ENCODE results near the gene CEP85L. TPM values are rescaled to one million over a fixed set of nuclear protein-coding genes. Genes with fewer than 3 reads are reported as not detected.

CEP85L gene
- total and polyA plus RNA-seq, 10 of the 15 experiments (the other 5 are each of a cell fraction or from before 2014, with no cell fraction given) = 1.8 to 10.9 (median 7.1) TPM

GRCh38 chr6:118502169-118502568 is 149.2 kb downstream of the CEP85L start (continued):
- no peak for TF ChIP-seq CHD4 (IDR thresholded peaks at IDR 0.05)
- no peak for TF ChIP-seq RAD21 (IDR thresholded peaks at IDR 0.05; ENCODE audit: insufficient read depth, low read depth, low read length)
- TF ChIP-seq, protein P1, sequence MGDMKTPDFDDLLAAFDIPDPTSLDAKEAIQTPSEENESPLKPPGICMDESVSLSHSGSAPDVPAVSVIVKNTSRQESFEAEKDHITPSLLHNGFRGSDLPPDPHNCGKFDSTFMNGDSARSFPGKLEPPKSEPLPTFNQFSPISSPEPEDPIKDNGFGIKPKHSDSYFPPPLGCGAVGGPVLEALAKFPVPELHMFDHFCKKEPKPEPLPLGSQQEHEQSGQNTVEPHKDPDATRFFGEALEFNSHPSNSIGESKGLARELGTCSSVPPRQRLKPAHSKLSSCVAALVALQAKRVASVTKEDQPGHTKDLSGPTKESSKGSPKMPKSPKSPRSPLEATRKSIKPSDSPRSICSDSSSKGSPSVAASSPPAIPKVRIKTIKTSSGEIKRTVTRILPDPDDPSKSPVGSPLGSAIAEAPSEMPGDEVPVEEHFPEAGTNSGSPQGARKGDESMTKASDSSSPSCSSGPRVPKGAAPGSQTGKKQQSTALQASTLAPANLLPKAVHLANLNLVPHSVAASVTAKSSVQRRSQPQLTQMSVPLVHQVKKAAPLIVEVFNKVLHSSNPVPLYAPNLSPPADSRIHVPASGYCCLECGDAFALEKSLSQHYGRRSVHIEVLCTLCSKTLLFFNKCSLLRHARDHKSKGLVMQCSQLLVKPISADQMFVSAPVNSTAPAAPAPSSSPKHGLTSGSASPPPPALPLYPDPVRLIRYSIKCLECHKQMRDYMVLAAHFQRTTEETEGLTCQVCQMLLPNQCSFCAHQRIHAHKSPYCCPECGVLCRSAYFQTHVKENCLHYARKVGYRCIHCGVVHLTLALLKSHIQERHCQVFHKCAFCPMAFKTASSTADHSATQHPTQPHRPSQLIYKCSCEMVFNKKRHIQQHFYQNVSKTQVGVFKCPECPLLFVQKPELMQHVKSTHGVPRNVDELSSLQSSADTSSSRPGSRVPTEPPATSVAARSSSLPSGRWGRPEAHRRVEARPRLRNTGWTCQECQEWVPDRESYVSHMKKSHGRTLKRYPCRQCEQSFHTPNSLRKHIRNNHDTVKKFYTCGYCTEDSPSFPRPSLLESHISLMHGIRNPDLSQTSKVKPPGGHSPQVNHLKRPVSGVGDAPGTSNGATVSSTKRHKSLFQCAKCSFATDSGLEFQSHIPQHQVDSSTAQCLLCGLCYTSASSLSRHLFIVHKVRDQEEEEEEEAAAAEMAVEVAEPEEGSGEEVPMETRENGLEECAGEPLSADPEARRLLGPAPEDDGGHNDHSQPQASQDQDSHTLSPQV (IDR thresholded peaks at IDR 0.05) = no peak
- TF ChIP-seq SREBF1 (IDR thresholded peaks at IDR 0.05; ENCODE audit: low read length) = no peak
- no peak for TF ChIP-seq ELK1 (IDR thresholded peaks at IDR 0.05; ENCODE audit: low read depth, low read length)

DNA sequence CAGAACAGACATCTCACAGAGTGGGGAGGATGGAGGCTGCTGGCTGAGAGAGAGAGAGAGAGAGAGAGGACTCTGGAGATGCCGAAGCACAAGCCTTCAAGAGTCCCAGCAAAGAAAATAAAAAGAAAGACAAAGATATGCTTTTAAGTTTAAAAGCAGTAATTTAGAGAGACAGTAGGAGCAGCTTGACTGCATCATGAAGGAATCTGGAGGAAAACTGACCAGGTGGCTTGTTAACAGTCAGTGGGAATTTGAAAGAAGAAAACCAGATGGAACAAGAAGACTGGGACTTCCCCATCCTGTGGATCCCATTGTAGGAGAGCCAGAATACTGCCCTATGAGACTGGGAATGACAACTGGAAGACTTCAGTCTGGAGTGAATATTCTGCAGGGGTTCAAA is 149.6 kb downstream of the CEP85L start:
- Histone ChIP-seq H3K9ac (ENCODE audit: control insufficient read depth, insufficient read depth, low read length) (no peak overlapping the region), H2AFZ (ENCODE audit: control insufficient read depth, low read depth, low read length) (no peak overlapping the region), H3K9me3 (replicated peaks; ENCODE audit: control insufficient read depth, insufficient read depth, low read length) (no peaks in the 10 kb centered on the region), H3K4me2 (ENCODE audit: control insufficient read depth, insufficient read depth) (no peak overlapping the region), H3K79me2 (ENCODE audit: control insufficient read depth, insufficient read depth, low read length) (no peaks in the 10 kb centered on the region), H3K27me3 (replicated peaks in 1 of 2; ENCODE audit: control insufficient read depth in 2 of 2, insufficient read depth in 2 of 2, low read length in 1 of 2) (no peaks in the 10 kb centered on the region), H3K27ac (ENCODE audit: control insufficient read depth, insufficient read depth) (no peak overlapping the region), H3K4me1 (ENCODE audit: control insufficient read depth, insufficient read depth, low read length) (no peaks in the 10 kb centered on the region), H4K20me1 (ENCODE audit: control insufficient read depth, insufficient read depth) (no peaks in the 10 kb centered on the region), H3K36me3 (ENCODE audit: control insufficient read depth in 2 of 2, insufficient read depth in 2 of 2, low read length in 1 of 2) (no peaks in the 10 kb centered on the region), H3K4me3 (no peak overlapping the region)
- RAD21 ChIA-PET (ENCODE audit: unreplicated experiment) = no interaction called here
- FAIRE-seq (no peak), ATAC-seq (no peak), DNase-seq (ENCODE audit: low read depth, low spot score) (no peak)
- 90% methylated on average over 1 of the region's 1 CpG for WGBS (ENCODE audit: insufficient coverage, insufficient replicate concordance, low lambda C conversion rate, missing lambda C conversion rate)
- SMC1A ChIA-PET (ENCODE audit: uncharacterized antibody, unreplicated experiment) = no interaction called here
- intact Hi-C loops (cut with micrococcal nuclease; ENCODE audit: unreplicated experiment) (no loop called here), in situ Hi-C loops (cut with MboI) (no loop called here)
- POLR2A ChIA-PET = no interaction called here
- CTCF ChIA-PET = no interaction called here
- no TSS peak for BruUV-seq (replicated peaks)
- no peak for TF ChIP-seq EP300 (IDR thresholded peaks at IDR 0.05; ENCODE audit: borderline replicate concordance in 1 of 2, control insufficient read depth in 1 of 2, low read depth in 2 of 2, low read length in 2 of 2)
- TF ChIP-seq RELB (IDR thresholded peaks at IDR 0.05; ENCODE audit: low read depth) = no peak
- no peak for TF ChIP-seq E2F8 (IDR thresholded peaks at IDR 0.05; ENCODE audit: low read depth, partially characterized antibody)
- TF ChIP-seq EZH2 (IDR thresholded peaks at IDR 0.05; ENCODE audit: borderline replicate concordance, control insufficient read depth, low read depth, low read length) = no peak
- no peak for TF ChIP-seq TCF3 (IDR thresholded peaks at IDR 0.05; ENCODE audit: borderline replicate concordance, insufficient read depth, low read depth, low read length)

All from GM12878 (cell line).